Activated CD4-positive, alpha-beta T cell treated with anti-CD3 and anti-CD28 coated beads, Interleukin-2, amount 50 U/mL, for 48 hours (primary cell): ENCODE results near the gene PCNX2.
A peak's percentile ranks its signal among the peaks of the same experiment; 100 is the strongest.

ENCODE experiments used
- DNase-seq, 2 experiments: peaks; one replicate each; pipeline ENCODE4 v3.0.0-alpha.2; 2020

PCNX2 gene

GRCh38 chr1:232951605-232952004, 343.9 kb downstream of the PCNX2 start:
- DNase-seq = no peak

- peak; percentile 23 to 31 for DNase-seq
Observed at GRCh38 chr1:232951180-232951579, 344.3 kb downstream of the PCNX2 start.

GRCh38 chr1:232950197-232951176, 345.0 kb downstream of the PCNX2 start, which contains the start of gene NTPCR:
TSS of gene NTPCR (plus strand) at chr1:232950611. CDS start at chr1:232950711, 100 bp downstream.
- DNase-seq = peak; percentile 95 to 96

GRCh38 chr1:232949636-232950196, 345.8 kb downstream of the PCNX2 start:
- DNase-seq = no peak

GRCh38 chr1:232944347-232944746, 351.2 kb downstream of the PCNX2 start:
- peak in 1 of 2 experiments; percentile 16 for DNase-seq

- peak; percentile 31 to 57 for DNase-seq
Observed at GRCh38 chr1:232943679-232944252, 351.8 kb downstream of the PCNX2 start.

- DNase-seq = no peak
Observed at GRCh38 chr1:232942413-232943294, 352.9 kb downstream of the PCNX2 start.

- no peak for DNase-seq
Observed at GRCh38 chr1:232940262-232940661, 355.3 kb downstream of the PCNX2 start.

GRCh38 chr1:232939748-232940147, 355.8 kb downstream of the PCNX2 start:
- DNase-seq = no peak

GRCh38 chr1:232938926-232939325, 356.6 kb downstream of the PCNX2 start:
- no peak for DNase-seq

- DNase-seq = no peak
Observed at GRCh38 chr1:232937741-232938375, 357.7 kb downstream of the PCNX2 start.

- DNase-seq = no peak
Observed at GRCh38 chr1:232936941-232937340, 358.6 kb downstream of the PCNX2 start.
